HUES48 (cell line): Measurements from ENCODE around the gene BTBD9.

Source experiments
- H3K27ac ChIP-seq: one replicate; pipeline ENCODE4 v1.7.0; 2013; ENCODE audit warnings: low read depth, low read length, inconsistent platforms
- H3K27me3 ChIP-seq: 2 replicates; pipeline ENCODE4 v1.6.1; 2013; ENCODE audit warnings: mild to moderate bottlenecking, low read length; ENCODE audit not compliant: control insufficient read depth, insufficient read depth
- H3K36me3 ChIP-seq: 2 replicates; pipeline ENCODE4 v1.6.1; 2013; ENCODE audit warnings: low read length; ENCODE audit not compliant: control insufficient read depth, insufficient read depth
- H3K4me1 ChIP-seq: 2 replicates; pipeline ENCODE4 v1.6.1; 2013; ENCODE audit warnings: mild to moderate bottlenecking, low read length; ENCODE audit not compliant: control insufficient read depth, insufficient read depth
- H3K4me3 ChIP-seq: 2 replicates; pipeline ENCODE4 v1.5.1; 2013; ENCODE audit warnings: mild to moderate bottlenecking, low read depth, low read length
- H3K9ac ChIP-seq: 2 replicates; pipeline ENCODE4 v1.6.1; 2013; ENCODE audit warnings: mild to moderate bottlenecking, low read depth, low read length, moderate library complexity
- H3K9me3 ChIP-seq: 2 replicates; pipeline ENCODE4 v1.6.1; 2013; ENCODE audit warnings: low read length; ENCODE audit not compliant: control insufficient read depth, insufficient read depth

Gene BTBD9

DNA sequence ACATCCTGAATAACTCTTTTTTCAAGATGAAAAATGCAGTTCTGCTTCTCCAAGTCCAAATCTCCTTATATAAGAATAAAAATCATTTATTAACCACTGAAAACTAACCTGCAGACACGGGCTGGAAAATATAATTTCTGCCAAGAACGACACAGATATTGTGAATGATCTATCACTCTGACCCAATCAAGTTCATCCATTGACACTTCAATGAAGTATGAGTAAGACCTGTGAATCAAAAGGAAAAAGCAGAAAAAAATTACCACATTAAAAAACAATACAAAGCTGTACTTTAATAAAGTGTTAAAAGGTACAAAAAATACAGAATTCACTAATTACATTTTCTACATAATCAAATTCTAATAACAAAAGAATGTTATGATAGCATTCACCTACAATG, 62.2 kb downstream of the BTBD9 start:
- H3K9me3 ChIP-seq = no peaks in the 10 kb centered on the region
- H3K27ac ChIP-seq = no peak overlapping the region
- no peaks in the 10 kb centered on the region for H3K4me1 ChIP-seq
- no peaks in the 10 kb centered on the region for H3K27me3 ChIP-seq
- H3K36me3 ChIP-seq = no peaks in the 10 kb centered on the region
- H3K4me3 ChIP-seq = no peak overlapping the region
- H3K9ac ChIP-seq = no peak overlapping the region

GRCh38 chr6:38573801-38574395, 65.8 kb downstream of the BTBD9 start:
- H3K27ac ChIP-seq = no peak overlapping the region
- peaks cover 23% of the 10 kb centered on the region for H3K4me1 ChIP-seq
- H3K9me3 ChIP-seq = no peaks in the 10 kb centered on the region
- H3K4me3 ChIP-seq = no peak overlapping the region
- H3K9ac ChIP-seq = no peak overlapping the region
- no peaks in the 10 kb centered on the region for H3K27me3 ChIP-seq
- H3K36me3 ChIP-seq = no peaks in the 10 kb centered on the region

DNA sequence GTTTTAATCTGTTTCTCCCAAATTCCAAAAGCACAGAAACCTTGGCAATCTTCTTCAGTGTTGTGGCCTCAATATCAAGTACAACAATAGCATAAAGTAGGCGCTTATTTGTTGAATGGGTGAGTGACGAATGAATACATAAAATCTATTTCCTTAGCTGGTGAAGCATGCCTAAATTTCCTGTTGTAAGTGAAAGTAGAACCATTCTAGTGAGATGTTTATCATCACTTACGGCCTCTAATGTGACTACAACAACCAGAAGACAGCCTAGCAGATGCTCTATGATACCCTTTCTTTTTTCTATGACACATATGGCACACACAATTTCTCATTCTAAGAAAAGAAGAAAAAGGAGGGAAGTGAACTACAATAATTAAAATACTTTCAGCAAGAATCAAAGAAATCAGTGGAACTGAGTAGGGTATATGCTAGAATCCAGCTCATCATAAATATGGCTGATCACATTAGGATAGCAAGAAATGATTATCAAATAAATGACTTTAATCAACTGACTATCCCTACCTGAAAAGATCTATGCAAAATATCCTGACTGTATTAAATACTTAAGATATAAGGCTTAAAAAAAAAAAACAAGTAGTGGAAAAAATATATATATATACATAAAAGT, 67.4 kb downstream of the BTBD9 start:
- Histone ChIP-seq H3K36me3 (no peaks in the 10 kb centered on the region), H3K9ac (no peak overlapping the region), H3K4me1 (peaks cover 31% of the 10 kb centered on the region), H3K27me3 (no peaks in the 10 kb centered on the region), H3K4me3 (no peak overlapping the region), H3K27ac (no peak overlapping the region), H3K9me3 (no peaks in the 10 kb centered on the region)

DNA sequence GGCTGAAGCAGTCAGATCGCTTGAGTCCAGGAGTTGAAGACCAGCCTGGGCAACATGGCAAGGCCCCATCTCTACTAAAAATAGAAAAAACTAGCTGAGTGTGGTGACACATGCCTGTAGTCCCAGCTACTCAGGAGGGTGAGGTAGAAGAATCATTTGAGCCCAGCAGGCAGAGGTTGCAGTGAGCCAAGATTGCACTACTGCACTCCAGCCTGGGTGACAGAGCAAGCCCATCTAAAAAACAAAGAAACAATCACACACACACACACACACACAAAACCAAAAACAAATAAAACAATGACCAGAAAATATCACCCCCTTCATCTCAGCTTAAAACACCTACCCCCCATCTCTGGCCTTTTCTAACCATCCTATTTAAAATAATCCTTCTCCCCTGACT, 68.0 kb downstream of the BTBD9 start:
- no peak overlapping the region for H3K4me3 ChIP-seq
- H3K27ac ChIP-seq = no peak overlapping the region
- H3K9me3 ChIP-seq = no peaks in the 10 kb centered on the region
- H3K9ac ChIP-seq = no peak overlapping the region
- H3K4me1 ChIP-seq = peaks cover 37% of the 10 kb centered on the region
- no peaks in the 10 kb centered on the region for H3K36me3 ChIP-seq
- H3K27me3 ChIP-seq = no peaks in the 10 kb centered on the region

DNA sequence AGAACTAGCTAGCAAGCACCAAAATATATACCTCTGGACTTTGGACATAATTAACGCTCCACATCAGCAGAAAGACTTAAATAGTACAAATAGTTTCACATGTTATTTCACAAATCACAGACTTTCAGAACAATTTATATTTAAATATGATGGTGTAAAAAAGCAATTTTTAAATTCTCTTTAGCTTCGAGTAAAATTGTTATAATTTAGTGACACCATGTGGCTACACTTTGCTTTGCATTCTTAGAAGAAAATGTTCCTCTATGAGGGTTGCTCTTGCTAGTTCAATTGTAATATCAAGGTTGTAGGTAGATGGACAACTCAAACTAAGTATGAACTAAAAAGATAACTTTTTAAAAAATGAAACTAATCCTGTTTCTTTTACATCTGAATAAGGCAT, 69.0 kb downstream of the BTBD9 start:
- no peak overlapping the region for H3K9ac ChIP-seq
- no peak overlapping the region for H3K27ac ChIP-seq
- H3K9me3 ChIP-seq = no peaks in the 10 kb centered on the region
- no peak overlapping the region for H3K4me3 ChIP-seq
- no peaks in the 10 kb centered on the region for H3K27me3 ChIP-seq
- H3K36me3 ChIP-seq = no peaks in the 10 kb centered on the region
- H3K4me1 ChIP-seq = peaks cover 44% of the 10 kb centered on the region

DNA sequence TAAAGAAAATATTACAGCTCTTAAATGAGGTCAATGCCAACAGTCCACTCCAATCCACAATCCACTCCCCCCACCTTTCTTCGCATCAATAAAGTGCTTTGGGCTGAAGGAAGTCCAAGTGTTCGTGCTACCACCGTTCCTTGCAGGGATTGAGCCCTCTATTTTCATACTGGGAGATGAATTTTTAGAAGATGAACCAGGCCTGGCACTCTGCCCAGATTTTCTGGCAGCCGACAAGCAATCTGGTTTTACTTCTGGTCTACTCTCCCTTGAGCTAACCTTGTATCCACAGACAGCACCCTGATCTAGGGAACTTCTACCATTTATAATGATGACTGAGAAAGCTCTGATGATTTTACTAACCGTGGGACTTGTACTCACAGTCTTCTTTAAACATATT, 72.3 kb downstream of the BTBD9 start:
- no peaks in the 10 kb centered on the region for H3K27me3 ChIP-seq
- H3K9me3 ChIP-seq = no peaks in the 10 kb centered on the region
- H3K27ac ChIP-seq = no peak overlapping the region
- no peaks in the 10 kb centered on the region for H3K36me3 ChIP-seq
- no peak overlapping the region for H3K4me3 ChIP-seq
- H3K4me1 ChIP-seq = peaks cover 44% of the 10 kb centered on the region
- no peak overlapping the region for H3K9ac ChIP-seq

- H3K4me3 ChIP-seq = no peak overlapping the region
- H3K4me1 ChIP-seq = peaks cover 38% of the 10 kb centered on the region
- no peak overlapping the region for H3K27ac ChIP-seq
- no peaks in the 10 kb centered on the region for H3K27me3 ChIP-seq
- H3K9me3 ChIP-seq = no peaks in the 10 kb centered on the region
- no peaks in the 10 kb centered on the region for H3K36me3 ChIP-seq
- no peak overlapping the region for H3K9ac ChIP-seq
Observed at GRCh38 chr6:38566295-38567030, 73.3 kb downstream of the BTBD9 start.

DNA sequence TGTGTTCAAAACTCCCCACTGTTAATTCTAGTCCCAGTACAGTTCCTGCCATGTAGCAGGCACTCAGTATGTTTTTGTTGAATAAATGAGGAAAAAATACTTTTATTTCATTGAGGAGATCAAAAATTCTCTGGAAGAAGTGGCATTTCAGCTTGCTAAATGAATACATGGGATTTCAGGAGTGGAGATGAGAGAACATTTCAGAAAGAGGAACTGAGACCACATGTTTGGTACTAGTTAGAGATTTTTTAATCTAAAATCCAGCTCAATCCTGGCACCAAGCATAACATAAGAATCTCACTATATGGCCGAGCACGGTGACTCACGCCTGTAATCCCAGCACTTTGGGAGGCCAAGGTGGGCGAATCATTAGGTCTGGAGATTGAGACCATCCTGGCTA, 75.4 kb downstream of the BTBD9 start:
- H3K4me1 ChIP-seq = peaks cover 26% of the 10 kb centered on the region
- no peaks in the 10 kb centered on the region for H3K36me3 ChIP-seq
- no peak overlapping the region for H3K27ac ChIP-seq
- no peaks in the 10 kb centered on the region for H3K9me3 ChIP-seq
- no peak overlapping the region for H3K4me3 ChIP-seq
- H3K27me3 ChIP-seq = no peaks in the 10 kb centered on the region
- H3K9ac ChIP-seq = no peak overlapping the region

- Histone ChIP-seq H3K4me1 (0 out of 2 replicates have a peak, but pooled peaks cover 3% of the 10 kb centered on the region), H3K27me3 (no peaks in the 10 kb centered on the region), H3K4me3 (no peak overlapping the region), H3K9me3 (no peaks in the 10 kb centered on the region), H3K36me3 (no peaks in the 10 kb centered on the region), H3K27ac (no peak overlapping the region), H3K9ac (no peak overlapping the region)
Observed at GRCh38 chr6:38555606-38556005, 84.1 kb downstream of the BTBD9 start.

DNA sequence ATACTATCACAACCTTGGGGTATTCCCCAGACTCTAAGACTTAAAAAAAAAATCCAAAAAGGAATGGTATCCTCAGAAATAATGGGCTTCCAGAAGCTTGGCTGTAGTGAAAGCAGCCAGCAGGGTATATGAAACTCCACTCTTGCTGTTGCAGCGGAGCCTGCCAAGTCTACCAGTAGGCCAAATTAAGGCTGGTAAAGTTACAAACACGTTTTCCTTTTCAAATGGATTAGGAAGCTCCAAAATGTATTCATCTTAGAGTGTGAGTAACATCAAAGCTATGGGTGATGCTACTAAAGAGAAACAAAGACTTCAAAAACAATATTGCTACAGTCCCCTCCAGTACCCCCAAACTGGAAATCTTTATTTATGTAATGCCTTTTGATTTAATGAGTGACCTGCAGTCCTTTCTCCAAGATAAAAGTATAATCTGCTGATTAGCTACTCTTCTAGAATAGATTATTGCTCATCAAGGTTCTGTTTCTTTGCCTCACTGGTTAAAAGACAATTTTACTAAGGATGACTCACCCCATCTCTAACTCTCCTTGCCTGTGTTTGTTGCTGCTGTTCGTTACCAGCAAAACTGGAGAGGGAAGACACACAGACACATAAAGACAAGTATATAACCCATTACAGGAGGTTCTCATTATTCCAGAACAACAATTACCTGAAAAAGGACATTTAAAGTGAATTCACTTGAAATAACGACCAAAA, 84.9 kb downstream of the BTBD9 start:
- Histone ChIP-seq H3K4me3 (no peak overlapping the region), H3K4me1 (0 out of 2 replicates have a peak, but pooled peaks cover 3% of the 10 kb centered on the region), H3K27ac (no peak overlapping the region), H3K9ac (no peak overlapping the region), H3K27me3 (no peaks in the 10 kb centered on the region), H3K9me3 (no peaks in the 10 kb centered on the region), H3K36me3 (no peaks in the 10 kb centered on the region)

DNA sequence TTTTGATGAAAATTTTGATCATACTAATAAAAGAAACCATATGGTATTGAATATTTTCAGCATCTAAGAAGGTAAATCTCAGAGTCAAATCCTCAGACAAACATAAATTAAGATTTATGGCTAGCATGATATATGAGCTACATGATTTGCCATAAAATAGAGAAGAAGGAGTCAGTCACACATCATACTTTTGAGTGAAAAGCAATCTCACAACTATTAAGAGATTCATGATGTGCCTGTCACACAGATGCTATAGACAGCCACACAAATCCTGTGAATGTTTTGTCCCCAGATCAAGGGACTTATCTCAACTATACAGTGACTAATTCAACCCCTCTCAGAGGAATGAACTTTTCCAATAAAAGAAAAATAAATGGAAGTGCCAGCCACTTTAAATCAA, 85.7 kb downstream of the BTBD9 start:
- Histone ChIP-seq H3K4me1 (0 out of 2 replicates have a peak, but pooled peaks cover 3% of the 10 kb centered on the region), H3K27me3 (no peaks in the 10 kb centered on the region), H3K9ac (no peak overlapping the region), H3K4me3 (no peak overlapping the region), H3K36me3 (no peaks in the 10 kb centered on the region), H3K27ac (no peak overlapping the region), H3K9me3 (no peaks in the 10 kb centered on the region)
